IPS-18c (cell line): Measurements from ENCODE around the gene MTR.
"Not testable (repeated sequence)": the region's sequence is repeated elsewhere in the genome, so short reads cannot be mapped to it uniquely, and the experiment has no call there.

ENCODE experiments used
- H3K4me3 ChIP-seq: 2 replicates; pipeline ENCODE4 v1.7.0; 2013; ENCODE audit warnings: low read depth, mild to moderate bottlenecking, low read length, moderate library complexity; ENCODE audit not compliant: insufficient read depth
- H3K9me3 ChIP-seq: one replicate; pipeline ENCODE4 v1.6.1; 2013; ENCODE audit warnings: mild to moderate bottlenecking, low read length, moderate library complexity; ENCODE audit not compliant: control insufficient read depth, insufficient read depth

The MTR gene

GRCh38 chr1:236848274-236848923, 53.3 kb downstream of the MTR start:
- no peak overlapping the region for H3K4me3 ChIP-seq

DNA sequence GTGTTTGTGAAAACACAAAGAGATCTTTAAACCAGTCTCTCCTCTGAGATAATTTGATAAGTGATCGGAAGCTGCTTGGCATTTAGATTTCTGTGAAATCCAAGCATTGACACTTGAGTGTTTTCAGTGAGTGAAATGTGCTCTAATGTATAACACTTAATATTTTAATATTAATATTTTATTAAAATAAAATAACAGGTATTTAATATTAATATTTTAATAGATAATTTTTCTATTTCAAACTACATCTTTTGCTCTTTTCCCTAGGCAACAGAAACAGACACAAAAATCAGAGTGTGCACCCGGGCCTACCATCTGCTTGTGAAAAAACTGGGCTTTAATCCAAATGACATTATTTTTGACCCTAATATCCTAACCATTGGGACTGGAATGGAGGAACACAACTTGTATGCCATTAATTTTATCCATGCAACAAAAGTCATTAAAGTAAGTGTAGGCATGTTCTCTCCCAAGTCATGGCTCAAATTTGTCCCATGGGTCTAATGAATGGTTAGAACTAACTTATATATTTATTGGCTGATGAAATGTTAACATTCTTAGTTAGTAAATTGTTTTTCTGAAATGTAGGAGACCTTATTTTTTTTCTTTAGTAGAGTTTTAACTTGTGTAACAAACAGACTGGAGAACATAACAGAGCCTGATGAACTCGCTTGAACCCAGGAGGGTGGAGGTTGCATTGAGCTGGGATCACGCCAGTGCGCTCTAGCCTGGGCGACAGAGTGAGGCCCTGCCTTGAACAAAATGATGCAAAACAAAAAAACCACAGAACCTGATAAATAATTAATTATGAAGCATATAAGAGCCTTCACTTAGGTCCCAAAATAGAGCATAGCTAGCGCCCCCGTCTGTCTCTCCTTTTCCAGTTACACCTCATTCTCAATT, 55.2 kb downstream of the MTR start:
- H3K4me3 ChIP-seq: no peak overlapping the region
- H3K9me3 ChIP-seq: no peaks in the 10 kb centered on the region

More at GRCh38 chr1:236848274-236848923, 53.3 kb downstream of the MTR start:
- H3K9me3 ChIP-seq: no peaks in the 10 kb centered on the region

GRCh38 chr1:236851871-236852270, 56.8 kb downstream of the MTR start:
- Histone ChIP-seq H3K4me3 (no peak overlapping the region), H3K9me3 (no peaks in the 10 kb centered on the region)

GRCh38 chr1:236853921-236854604, 59.0 kb downstream of the MTR start:
- H3K9me3 ChIP-seq: no peaks in the 10 kb centered on the region
- H3K4me3 ChIP-seq: no peak overlapping the region

- Histone ChIP-seq H3K9me3 (no peaks in the 10 kb centered on the region), H3K4me3 (no peak overlapping the region)
Measured at GRCh38 chr1:236854605-236854983, 59.5 kb downstream of the MTR start.

- not testable (repeated sequence) for H3K9me3 ChIP-seq, H3K4me3 ChIP-seq
Measured at GRCh38 chr1:236856649-236857048, 61.6 kb downstream of the MTR start.

GRCh38 chr1:236858165-236858564, 63.1 kb downstream of the MTR start:
- Histone ChIP-seq H3K4me3 (no peak overlapping the region), H3K9me3 (no peaks in the 10 kb centered on the region)

GRCh38 chr1:236860101-236860500, 65.0 kb downstream of the MTR start:
- Histone ChIP-seq H3K9me3 (no peaks in the 10 kb centered on the region), H3K4me3 (no peak overlapping the region)

DNA sequence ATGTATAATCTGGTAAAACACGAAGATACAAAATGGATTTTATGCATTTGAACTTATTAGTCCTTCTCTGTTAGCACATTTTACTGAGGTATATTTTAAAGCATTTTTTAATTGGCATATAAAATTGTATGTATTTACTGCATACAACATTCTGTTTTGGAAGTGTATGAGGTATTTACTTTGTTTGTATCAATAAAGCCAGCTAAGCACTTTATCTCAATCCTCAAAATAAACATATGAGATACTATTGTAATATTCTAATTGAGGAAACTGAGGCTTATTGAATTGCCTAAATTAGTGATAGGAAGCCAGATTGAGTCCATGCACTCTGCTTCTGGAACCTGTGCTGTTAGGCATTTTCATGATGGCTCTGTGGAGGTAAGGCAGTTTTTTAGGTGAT, 65.6 kb downstream of the MTR start:
- H3K4me3 ChIP-seq: no peak overlapping the region
- H3K9me3 ChIP-seq: no peaks in the 10 kb centered on the region

GRCh38 chr1:236861560-236862218, 66.6 kb downstream of the MTR start:
- Histone ChIP-seq H3K4me3 (no peak overlapping the region), H3K9me3 (no peaks in the 10 kb centered on the region)

DNA sequence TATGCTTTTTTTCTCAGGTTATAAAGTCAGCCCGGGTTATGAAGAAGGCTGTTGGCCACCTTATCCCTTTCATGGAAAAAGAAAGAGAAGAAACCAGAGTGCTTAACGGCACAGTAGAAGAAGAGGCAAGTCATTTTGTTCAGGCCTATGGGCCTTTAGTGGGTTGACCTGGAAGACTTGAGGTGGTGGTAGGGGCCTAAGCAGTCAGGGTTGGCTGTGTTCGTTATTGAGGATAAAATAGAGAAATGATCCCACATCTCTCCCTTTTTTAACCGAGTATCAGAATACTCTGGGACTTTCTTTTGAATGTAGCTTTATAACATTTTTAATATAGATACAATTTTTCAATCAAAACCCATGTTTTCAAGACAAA, 67.1 kb downstream of the MTR start:
- Histone ChIP-seq H3K4me3 (no peak overlapping the region), H3K9me3 (no peaks in the 10 kb centered on the region)

DNA sequence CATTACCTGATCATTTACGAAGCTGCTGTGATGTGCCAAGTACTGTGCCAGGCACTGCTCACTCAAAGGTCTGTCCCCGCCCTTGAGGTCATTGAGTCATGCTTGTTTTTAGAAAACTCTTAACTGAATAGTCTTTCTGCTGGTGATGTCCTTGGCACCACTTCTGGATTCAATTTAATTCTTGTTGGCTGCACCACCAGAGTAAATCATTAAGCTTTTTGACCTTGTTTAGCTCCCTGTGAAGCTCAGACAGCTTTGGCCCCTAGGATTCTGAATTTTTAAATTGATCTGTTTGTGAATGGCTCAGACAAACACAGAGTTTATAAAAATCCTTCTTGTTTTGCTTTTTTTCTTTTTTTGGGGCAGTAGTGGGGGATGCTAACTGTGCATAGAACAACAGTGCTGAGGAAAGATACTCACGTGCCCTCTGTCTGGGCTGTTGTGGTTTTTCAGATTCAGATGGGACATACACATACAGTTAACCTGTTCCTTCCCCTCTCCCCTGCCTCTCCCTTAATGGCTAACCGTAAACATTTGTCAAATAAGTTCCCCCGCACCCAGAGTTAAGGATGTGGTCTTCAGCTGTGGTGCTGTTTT, 67.6 kb downstream of the MTR start:
- Histone ChIP-seq H3K9me3 (no peaks in the 10 kb centered on the region), H3K4me3 (no peak overlapping the region)

DNA sequence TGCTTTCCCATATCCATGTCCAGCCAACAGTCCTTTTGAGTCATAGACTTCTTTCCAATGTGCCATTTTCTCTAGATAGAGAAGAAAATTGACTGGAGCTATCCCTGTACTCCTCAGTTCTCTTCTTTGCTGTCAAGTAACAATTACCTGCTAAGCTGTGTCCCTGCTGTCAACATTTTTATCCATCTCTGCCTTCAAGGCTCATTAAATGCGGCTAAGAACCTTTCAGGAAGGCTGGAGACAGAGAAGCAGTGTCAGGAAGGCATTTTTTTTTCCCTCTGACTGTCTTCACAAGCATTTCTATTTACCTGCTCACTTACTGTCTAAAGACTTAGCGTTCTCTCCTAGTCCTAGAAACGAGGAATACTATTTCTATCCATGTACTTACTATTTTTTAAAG, 69.1 kb downstream of the MTR start:
- H3K4me3 ChIP-seq: no peak overlapping the region
- no peaks in the 10 kb centered on the region for H3K9me3 ChIP-seq

GRCh38 chr1:236864996-236865817, 70.1 kb downstream of the MTR start:
- Histone ChIP-seq H3K4me3 (no peak overlapping the region), H3K9me3 (no peaks in the 10 kb centered on the region)

DNA sequence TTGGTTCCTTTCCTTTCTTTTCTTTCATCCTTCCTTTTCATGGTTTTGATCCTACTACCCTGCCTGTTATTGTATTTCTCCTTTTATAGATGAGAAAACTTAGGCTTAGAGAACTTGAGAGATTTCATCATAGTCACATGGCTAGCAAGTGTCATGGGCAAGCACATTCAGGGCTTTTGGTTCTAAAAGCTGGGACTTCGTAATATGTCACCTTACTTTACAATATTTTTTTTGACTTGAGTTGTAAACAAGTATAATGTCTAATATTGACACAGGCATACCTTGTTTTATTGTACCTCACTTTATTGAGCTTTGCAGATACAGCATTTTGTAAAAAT, 70.7 kb downstream of the MTR start:
- no peaks in the 10 kb centered on the region for H3K9me3 ChIP-seq
- no peak overlapping the region for H3K4me3 ChIP-seq

DNA sequence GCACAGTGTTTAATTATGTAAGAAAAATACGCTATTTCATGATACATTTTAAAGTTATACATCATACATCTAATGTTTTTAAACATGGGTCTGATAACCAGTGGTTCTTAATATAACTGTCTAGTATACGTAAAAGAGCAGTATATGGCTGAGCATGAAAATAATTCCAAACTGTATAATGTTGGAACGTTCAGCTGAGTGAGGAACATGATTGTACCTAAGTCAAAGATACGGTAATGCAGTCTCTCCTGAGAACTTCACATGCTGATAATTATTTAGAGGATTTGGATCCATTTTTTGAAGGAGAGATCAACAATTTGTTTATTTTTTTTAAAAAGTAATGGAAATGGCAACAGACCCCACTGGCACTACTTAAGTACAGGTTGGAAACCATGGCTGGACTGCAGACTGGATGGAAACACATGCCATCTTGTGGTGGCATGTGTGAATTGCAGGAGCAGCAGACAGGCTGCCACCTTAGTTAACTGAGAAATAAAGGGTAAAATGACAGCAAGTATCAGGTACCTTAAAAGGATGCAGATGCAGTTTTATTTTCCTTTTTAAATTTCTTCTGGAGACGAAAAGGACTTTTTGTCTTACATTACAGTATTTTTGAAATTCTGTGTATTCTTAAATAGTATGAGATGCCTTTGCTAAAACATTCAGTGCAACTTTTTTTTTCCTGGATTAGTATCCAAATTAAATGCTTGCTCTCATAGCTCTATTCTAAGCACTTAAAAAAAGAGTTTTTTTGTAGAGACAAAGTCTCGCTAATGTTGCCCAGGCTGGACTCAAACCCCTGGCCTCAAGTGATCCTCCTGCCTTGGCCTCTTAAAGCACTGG, 73.8 kb downstream of the MTR start:
- Histone ChIP-seq H3K4me3 (no peak overlapping the region), H3K9me3 (no peaks in the 10 kb centered on the region)
